ENCODE data around the gene SPAG8. TPM values are rescaled to one million over a fixed set of nuclear protein-coding genes. Genes with fewer than 3 reads are reported as not detected.
A peak's percentile ranks its signal among the peaks of the same experiment; 100 is the strongest.

SPAG8 gene
- polyA plus RNA-seq, 2 of the 4 experiments (the other 2 are of a cell fraction) = 0.31 to 0.45 TPM

DNA sequence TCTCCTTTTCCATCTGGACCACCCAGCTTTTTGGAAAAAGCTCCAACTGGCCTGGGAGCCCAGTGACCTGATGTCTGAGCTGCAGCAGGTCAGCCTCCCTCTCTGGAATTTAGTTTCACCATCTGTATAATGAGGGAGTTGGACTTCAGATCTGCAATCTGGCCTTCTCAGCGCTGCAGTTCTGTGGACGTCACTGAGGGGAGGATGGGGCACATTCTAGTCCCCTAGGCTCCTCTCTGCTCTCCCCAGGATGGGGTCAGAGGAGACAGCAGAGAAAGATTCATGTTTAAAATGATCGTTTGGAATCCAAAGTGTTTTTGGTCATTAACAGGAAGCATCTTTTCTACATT, 47.9 kb upstream of the SPAG8 start:
- H3K4me1 ChIP-seq = no peaks in the 10 kb centered on the region
- no peak for FAIRE-seq
- POLR2A ChIA-PET = no interaction called here

GRCh38 chr9:35859310-35859989, 47.4 kb upstream of the SPAG8 start:
- DNase-seq (ENCODE audit: low read depth in 1 of 2, low spot score in 1 of 2) (peak; percentile 29 to 42), FAIRE-seq (no peak), ATAC-seq (peak; percentile 66 to 74)
- Histone ChIP-seq H3K4me3 (no peak overlapping the region), H3K4me1 (no peaks in the 10 kb centered on the region), H3K9me3 (no peaks in the 10 kb centered on the region), H3K4me2 (no peak overlapping the region), H3K27ac (no peak overlapping the region)
- 56% methylated on average over 16 of the region's 16 CpGs for WGBS (ENCODE audit: missing lambda C conversion rate)
- ChIA-PET CTCF (interaction anchor here (1.1 to 8.1 kb wide), 3 partner anchors 22 to 63 kb away, joined by 3 to 36 read pairs (median 3); no protein-coding TSS in a partner anchor), POLR2A (no interaction called here)
- TF ChIP-seq CTCF (IDR thresholded peaks at IDR 0.05) (no peak), ESRRA (IDR thresholded peaks at IDR 0.05; ENCODE audit: borderline replicate concordance, low read length) (no peak), EHF (CRISPR knock-in tag; IDR thresholded peaks at IDR 0.05) (no peak), TP53 (CRISPR knock-in tag; IDR thresholded peaks at IDR 0.05) (no peak), JUN (IDR thresholded peaks at IDR 0.05) (no peak), RARB (CRISPR knock-in tag; IDR thresholded peaks at IDR 0.05) (no peak), CBX8 (IDR thresholded peaks at IDR 0.05) (no peak)

More for the DNA sequence above, 47.9 kb upstream of the SPAG8 start:
- Histone ChIP-seq H3K27ac (no peak overlapping the region), H3K4me3 (no peak overlapping the region), H3K4me2 (no peak overlapping the region), H3K9me3 (no peaks in the 10 kb centered on the region)
- TF ChIP-seq HOXB13 (CRISPR knock-in tag; IDR thresholded peaks at IDR 0.05; ENCODE audit: low read depth) = no peak
- no peak for TF ChIP-seq KDM1A (IDR thresholded peaks at IDR 0.05; ENCODE audit: low read depth)
- TF ChIP-seq, protein P1, sequence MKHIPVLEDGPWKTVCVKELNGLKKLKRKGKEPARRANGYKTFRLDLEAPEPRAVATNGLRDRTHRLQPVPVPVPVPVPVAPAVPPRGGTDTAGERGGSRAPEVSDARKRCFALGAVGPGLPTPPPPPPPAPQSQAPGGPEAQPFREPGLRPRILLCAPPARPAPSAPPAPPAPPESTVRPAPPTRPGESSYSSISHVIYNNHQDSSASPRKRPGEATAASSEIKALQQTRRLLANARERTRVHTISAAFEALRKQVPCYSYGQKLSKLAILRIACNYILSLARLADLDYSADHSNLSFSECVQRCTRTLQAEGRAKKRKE (CRISPR knock-in tag; IDR thresholded peaks at IDR 0.05; ENCODE audit: low read depth) = no peak
- TF ChIP-seq CTCF (IDR thresholded peaks at IDR 0.05) = no peak
- no peak for TF ChIP-seq POLR2AphosphoS2 (conservative IDR thresholded peaks at IDR 0.05; ENCODE audit: low read length)
- TF ChIP-seq ESRRA (IDR thresholded peaks at IDR 0.05; ENCODE audit: borderline replicate concordance, low read length) = no peak
- no peak for TF ChIP-seq RFX5 (IDR thresholded peaks at IDR 0.05)
- TF ChIP-seq GATA3 (IDR thresholded peaks at IDR 0.05; ENCODE audit: borderline replicate concordance) = no peak
- TF ChIP-seq, protein P2, sequence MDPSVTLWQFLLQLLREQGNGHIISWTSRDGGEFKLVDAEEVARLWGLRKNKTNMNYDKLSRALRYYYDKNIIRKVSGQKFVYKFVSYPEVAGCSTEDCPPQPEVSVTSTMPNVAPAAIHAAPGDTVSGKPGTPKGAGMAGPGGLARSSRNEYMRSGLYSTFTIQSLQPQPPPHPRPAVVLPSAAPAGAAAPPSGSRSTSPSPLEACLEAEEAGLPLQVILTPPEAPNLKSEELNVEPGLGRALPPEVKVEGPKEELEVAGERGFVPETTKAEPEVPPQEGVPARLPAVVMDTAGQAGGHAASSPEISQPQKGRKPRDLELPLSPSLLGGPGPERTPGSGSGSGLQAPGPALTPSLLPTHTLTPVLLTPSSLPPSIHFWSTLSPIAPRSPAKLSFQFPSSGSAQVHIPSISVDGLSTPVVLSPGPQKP (IDR thresholded peaks at IDR 0.05; ENCODE audit: low read depth, low read length) = no peak
- no peak for TF ChIP-seq RAD21 (conservative IDR thresholded peaks at IDR 0.05 in 1 of 2, IDR thresholded peaks at IDR 0.05 in 1 of 2)
- ATAC-seq = no peak
- WGBS (ENCODE audit: missing lambda C conversion rate) = 50% methylated on average over 3 of the region's 3 CpGs
- CTCF ChIA-PET = interaction anchor here (1.1 to 8.1 kb wide), 3 partner anchors 22 to 70 kb away, joined by 3 to 36 read pairs (median 10); no protein-coding TSS in a partner anchor
- DNase-seq (ENCODE audit: low read depth in 1 of 2, low spot score in 1 of 2) = no peak

DNA sequence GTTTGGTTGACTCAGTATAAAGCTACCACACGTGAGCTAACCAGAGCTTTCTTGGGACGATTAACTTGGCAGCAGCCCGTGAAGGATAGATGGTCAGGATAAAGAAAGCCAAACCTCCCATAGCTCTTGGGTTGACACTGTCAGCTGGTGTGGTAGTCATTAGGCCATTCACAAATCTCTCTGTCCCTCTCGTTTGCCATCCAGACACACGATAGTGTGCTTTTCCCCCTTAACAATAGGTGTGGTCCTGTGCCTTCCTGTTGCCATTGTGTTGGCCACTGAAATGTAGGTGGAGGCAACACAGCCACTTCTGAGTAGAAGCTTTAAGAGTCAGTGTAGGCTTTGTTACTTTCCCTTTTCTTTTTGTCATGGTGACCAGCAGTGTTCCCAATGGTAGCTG, 46.4 kb upstream of the SPAG8 start:
- H3K4me3 ChIP-seq = no peak overlapping the region
- DNase-seq (ENCODE audit: low read depth in 1 of 2, low spot score in 1 of 2) (no peak), FAIRE-seq (no peak), ATAC-seq (no peak)
- ChIA-PET POLR2A (no interaction called here), CTCF (interaction anchor here (1.3 to 8.1 kb wide), 8 partner anchors 16 to 102 kb away, joined by 3 to 36 read pairs (median 4); no protein-coding TSS in a partner anchor)
- H3K27ac ChIP-seq = no peak overlapping the region
- no peak for TF ChIP-seq RCOR1 (IDR thresholded peaks at IDR 0.05; ENCODE audit: low read depth, low read length)
- TF ChIP-seq HEYL (CRISPR knock-in tag; IDR thresholded peaks at IDR 0.05) = no peak
- TF ChIP-seq FOXS1 (CRISPR knock-in tag; IDR thresholded peaks at IDR 0.05) = no peak
- no peak for TF ChIP-seq USF2 (IDR thresholded peaks at IDR 0.05)
- TF ChIP-seq EHMT2 (IDR thresholded peaks at IDR 0.05; ENCODE audit: low read depth) = no peak
- TF ChIP-seq ZC3H11A (IDR thresholded peaks at IDR 0.05) = no peak
- H3K9me3 ChIP-seq = no peaks in the 10 kb centered on the region
- 73% methylated on average over 5 of the region's 5 CpGs for WGBS (ENCODE audit: missing lambda C conversion rate)
- H3K4me2 ChIP-seq = no peak overlapping the region
- no peaks in the 10 kb centered on the region for H3K4me1 ChIP-seq
